Panc1 (cell line): ENCODE measurements around the gene RAD9A. TPM values are rescaled to one million over a fixed set of nuclear protein-coding genes. Genes with fewer than 3 reads are reported as not detected.
A peak's percentile ranks its signal among the peaks of the same experiment; 100 is the strongest.

Experiments used
- ATAC-seq: fragments of 200-7000 bp; cut with Tn5 transposase; 2 replicates; pipeline ENCODE4 v1.9.1; 2020; ENCODE audit warnings: mild to moderate bottlenecking, moderate library complexity
- BruUV-seq: library from RNA; stranded (reverse); fragments of 400-500 nt; replicated peaks from 2 replicates; lab custom pipeline; 2021; lab: Mats Ljungman, UMichigan
- CTCF ChIA-PET: fragments of 300-600 bp; sonication (Branson Sonifier 250); formaldehyde crosslinking; loops from one replicate; lab custom pipeline; 2022; ENCODE audit warnings: antibody characterized with exemption; lab: Charles Lee
- POLR2A ChIA-PET: fragments of 300-600 bp; sonication (Branson Sonifier 250); formaldehyde crosslinking; loops from one replicate; lab custom pipeline; 2022; ENCODE audit warnings: antibody characterized with exemption; lab: Charles Lee
- DNase-seq: peaks from one replicate; pipeline ENCODE4 v3.0.0-alpha.2; 2010; ENCODE audit warnings: low read depth, low spot score
- H3K27ac ChIP-seq: 2 replicates; pipeline ENCODE4 v1.5.1; 2011; ENCODE audit warnings: mild to moderate bottlenecking, low read length, inconsistent platforms
- H3K27me3 ChIP-seq: fragments of 200-500 bp; sonication (Bioruptor generic); 2 replicates; pipeline ENCODE4 v1.6.0; 2014; ENCODE audit warnings: low read length, inconsistent platforms; ENCODE audit not compliant: control insufficient read depth, insufficient read depth
- H3K36me3 ChIP-seq: fragments of 200-500 bp; sonication (Bioruptor generic); 2 replicates; pipeline ENCODE4 v1.5.1; 2014; ENCODE audit warnings: inconsistent platforms, mild to moderate bottlenecking, low read length, moderate library complexity; ENCODE audit not compliant: control insufficient read depth, insufficient read depth
- H3K4me1 ChIP-seq: 2 replicates; pipeline ENCODE4 v1.5.1; 2011; ENCODE audit warnings: inconsistent platforms, mild to moderate bottlenecking, low read length, moderate library complexity; ENCODE audit not compliant: control insufficient read depth, insufficient read depth
- H3K4me3 ChIP-seq, 2 experiments: 2 replicates each; pipeline ENCODE4 v1.5.1; 2011 to 2012; ENCODE audit warnings: low read depth in 2 of 2, low read length in 2 of 2, mild to moderate bottlenecking in 2 of 2, inconsistent platforms in 1 of 2, moderate library complexity in 1 of 2
- H3K9me3 ChIP-seq: fragments of 200-500 bp; sonication (Bioruptor generic); 2 replicates; pipeline ENCODE4 v1.5.1; 2014; ENCODE audit warnings: low read depth, mild to moderate bottlenecking, inconsistent platforms, low read length, moderate library complexity; ENCODE audit not compliant: control insufficient read depth, insufficient read depth
- CTCF ChIP-seq: fragments of 450-650 bp; IDR thresholded peaks from 2 replicates; pipeline ENCODE4 v1.5.1; 2017; ENCODE audit warnings: mild to moderate bottlenecking
- POLR2AphosphoS5 ChIP-seq: IDR thresholded peaks from 2 replicates; pipeline ENCODE4 v1.6.1; 2012; ENCODE audit warnings: mild to moderate bottlenecking, low read depth, low read length, moderate library complexity
- REST ChIP-seq, 2 experiments: IDR thresholded peaks; 2 replicates each; pipeline ENCODE4 v1.6.1; 2011 to 2012; ENCODE audit warnings: low read depth in 2 of 2, control low read depth in 1 of 2, low read length in 1 of 2, mild to moderate bottlenecking in 1 of 2, moderate library complexity in 1 of 2; ENCODE audit not compliant: insufficient read depth in 1 of 2
- SIN3A ChIP-seq: IDR thresholded peaks from 2 replicates; pipeline ENCODE4 v1.6.1; 2012; ENCODE audit warnings: low read depth, mild to moderate bottlenecking, low read length, moderate library complexity, borderline replicate concordance; ENCODE audit not compliant: insufficient read depth
- TCF7L2 ChIP-seq: IDR thresholded peaks from 2 replicates; pipeline ENCODE4 v1.6.1; 2011; ENCODE audit warnings: mild to moderate bottlenecking, low read depth, low read length, inconsistent platforms
- in situ Hi-C: cut with HindIII; loops from 2 replicates; pipeline ENCODE4 v1.10.0; 2016; ENCODE audit warnings: low sequenced_read_pairs, low pct_unique_long_range_greater_than_20kb
- intact Hi-C: fragments of 100-400 bp; cut with micrococcal nuclease; formaldehyde crosslinking; loops from one replicate; pipeline ENCODE4 v1.10.0; 2022; ENCODE audit not compliant: unreplicated experiment
- total RNA-seq: library from RNA; stranded (reverse); gene quantifications from one replicate; pipeline ENCODE4 v1.2.1, GENCODE V29; 2021; ENCODE audit not compliant: unreplicated experiment

The RAD9A gene
- total RNA-seq, 1 experiment from 2014 or later: 33.1 TPM

GRCh38 chr11:67397536-67397935, 5.8 kb downstream of the RAD9A start:
- CTCF ChIA-PET: no interaction called here
- TF ChIP-seq SIN3A (no peak), CTCF (no peak), POLR2AphosphoS5 (no peak), TCF7L2 (no peak), REST (IDR thresholded peaks at IDR 0.05; ENCODE audit: insufficient read depth in 1 of 2, low read depth in 2 of 2, low read length in 1 of 2) (no peak)
- no peak overlapping the region for H3K4me3 ChIP-seq
- no TSS peak for BruUV-seq
- ATAC-seq (no peak), DNase-seq (no peak)
- H3K27ac ChIP-seq: 0 out of 2 replicates have a peak overlapping the region, but pooled peaks have one; percentile 30
- peaks cover 41% of the 10 kb centered on the region for H3K4me1 ChIP-seq
- H3K36me3 ChIP-seq: peaks cover 7% of the 10 kb centered on the region
- H3K9me3 ChIP-seq: no peaks in the 10 kb centered on the region
- in situ Hi-C loops (no loop called here), intact Hi-C loops (no loop called here)
- no peaks in the 10 kb centered on the region for H3K27me3 ChIP-seq
- POLR2A ChIA-PET: interaction anchor here (0.9 kb wide), 1 partner anchor 24 kb away, joined by 3 read pairs; no protein-coding TSS in a partner anchor

GRCh38 chr11:67397986-67398660, 6.3 kb downstream of the RAD9A start:
- ATAC-seq (no peak), DNase-seq (no peak)
- BruUV-seq: TSS peak; percentile 89
- H3K27ac ChIP-seq: 0 out of 2 replicates have a peak overlapping the region, but pooled peaks have one; percentile 30
- H3K4me1 ChIP-seq: peaks cover 38% of the 10 kb centered on the region
- H3K9me3 ChIP-seq: no peaks in the 10 kb centered on the region
- no peak overlapping the region for H3K4me3 ChIP-seq
- POLR2A ChIA-PET: interaction anchor here (0.9 kb wide), 1 partner anchor 23 kb away, joined by 3 read pairs; no protein-coding TSS in a partner anchor
- in situ Hi-C loops: no loop called here
- intact Hi-C loops: no loop called here
- TF ChIP-seq POLR2AphosphoS5 (no peak), SIN3A (no peak), CTCF (no peak), TCF7L2 (no peak), REST (IDR thresholded peaks at IDR 0.05; ENCODE audit: insufficient read depth in 1 of 2, low read depth in 2 of 2, low read length in 1 of 2) (no peak)
- peaks cover 7% of the 10 kb centered on the region for H3K36me3 ChIP-seq
- no peaks in the 10 kb centered on the region for H3K27me3 ChIP-seq
- CTCF ChIA-PET: interaction anchor here (0.5 kb wide), 1 partner anchor 84 kb away, joined by 6 read pairs; no protein-coding TSS in a partner anchor
